Suppressor macrophage (primary cell): ENCODE data around the gene EXD2.
"Not testable (repeated sequence)": the region's sequence is repeated elsewhere in the genome, so short reads cannot be mapped to it uniquely, and the experiment has no call there.

ENCODE experiments used
- DNase-seq, 4 experiments: peaks; one replicate each; pipeline ENCODE4 v3.0.0-alpha.2; 2020 to 2022

EXD2 gene

DNA sequence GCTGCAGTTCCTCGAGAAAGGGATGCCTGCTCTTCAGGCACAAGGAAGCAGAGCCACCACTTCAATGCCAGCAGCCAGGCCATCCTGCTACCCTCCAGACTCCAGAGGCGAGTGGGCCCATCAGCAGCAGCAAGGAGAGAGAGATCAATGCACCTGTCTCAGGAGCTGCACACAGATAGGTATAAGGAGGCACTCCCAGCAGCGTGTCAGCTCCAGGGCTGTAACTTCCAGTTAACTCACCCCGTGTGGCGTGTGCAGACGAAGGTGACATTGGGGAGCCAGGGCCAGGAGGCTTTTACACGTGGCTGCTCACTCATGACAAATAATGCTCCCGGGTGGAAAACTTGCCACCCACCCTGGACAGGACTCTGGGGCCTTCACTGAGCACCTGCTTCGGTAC is 92.9 kb downstream of the EXD2 start:
- DNase-seq: no peak

DNA sequence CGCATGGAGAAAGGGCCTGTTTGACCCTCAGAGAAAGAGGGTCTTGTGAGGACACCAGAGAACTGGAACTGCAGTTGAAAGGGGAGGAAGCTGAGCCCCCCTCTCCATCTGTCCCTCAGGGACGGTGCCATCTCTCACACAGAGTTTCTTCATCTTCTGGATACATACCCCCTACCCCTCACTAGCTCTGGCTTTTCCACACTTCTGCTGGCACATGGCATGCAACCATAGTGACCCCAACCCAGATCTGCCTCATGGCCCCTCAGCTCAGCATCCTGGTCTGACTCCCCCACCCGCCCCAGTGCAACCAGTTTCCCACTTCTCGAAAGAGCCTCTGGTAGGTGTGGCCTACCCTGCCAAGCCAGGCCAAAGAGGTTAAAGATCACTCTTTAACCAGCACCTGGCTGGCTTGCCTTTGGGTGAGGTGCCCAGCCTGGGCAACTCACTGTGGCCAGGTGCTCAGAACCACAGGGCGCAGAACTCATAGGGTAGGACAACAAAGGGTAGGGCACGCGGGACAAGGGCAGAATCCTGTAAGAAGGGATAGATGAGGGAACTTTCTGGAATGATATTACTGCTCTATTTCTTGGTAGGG is 94.5 kb downstream of the EXD2 start:
- no peak for DNase-seq

DNA sequence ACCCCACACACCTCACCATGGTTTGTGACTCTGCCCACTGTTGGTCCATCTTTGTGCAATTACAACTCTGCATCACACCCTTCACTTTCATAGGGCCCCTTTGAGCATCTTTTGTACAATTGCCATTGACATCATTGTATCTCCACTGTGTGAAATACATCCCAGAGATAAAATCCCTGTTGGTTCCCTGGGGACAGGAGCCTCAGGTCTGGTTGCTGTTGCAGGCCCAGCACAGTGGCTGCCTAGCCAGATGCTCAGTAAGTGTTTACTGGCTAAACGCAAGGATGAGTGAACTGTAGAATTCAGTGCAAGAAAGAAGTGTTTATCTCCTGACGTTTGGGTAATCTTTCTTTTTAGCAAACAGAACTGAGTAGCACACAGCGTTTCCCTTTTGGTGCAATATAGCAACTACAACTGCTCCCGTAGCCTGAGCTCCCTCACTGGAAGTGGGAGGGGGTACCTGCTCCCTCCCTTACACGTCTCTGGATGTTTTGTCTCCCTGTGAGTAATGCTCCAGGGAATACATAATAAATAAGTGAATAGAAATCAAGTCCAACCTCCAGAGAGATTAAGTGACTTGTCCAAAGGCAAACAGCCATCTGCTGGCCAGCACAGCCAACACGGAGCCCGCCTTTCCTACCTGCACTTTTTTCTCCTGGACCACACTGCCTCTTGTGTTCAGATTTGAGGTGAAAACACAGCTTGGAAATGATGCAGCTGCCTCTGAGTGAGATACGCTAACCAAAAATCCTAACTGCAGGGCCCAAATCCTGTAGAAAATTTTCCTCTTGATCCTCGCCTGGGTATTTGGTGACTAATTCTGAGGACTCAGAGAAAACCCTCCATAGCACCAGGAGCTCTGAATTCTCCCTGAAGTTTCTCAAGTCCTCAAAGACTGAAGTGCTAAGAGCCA is 96.1 kb downstream of the EXD2 start:
- no peak for DNase-seq

DNA sequence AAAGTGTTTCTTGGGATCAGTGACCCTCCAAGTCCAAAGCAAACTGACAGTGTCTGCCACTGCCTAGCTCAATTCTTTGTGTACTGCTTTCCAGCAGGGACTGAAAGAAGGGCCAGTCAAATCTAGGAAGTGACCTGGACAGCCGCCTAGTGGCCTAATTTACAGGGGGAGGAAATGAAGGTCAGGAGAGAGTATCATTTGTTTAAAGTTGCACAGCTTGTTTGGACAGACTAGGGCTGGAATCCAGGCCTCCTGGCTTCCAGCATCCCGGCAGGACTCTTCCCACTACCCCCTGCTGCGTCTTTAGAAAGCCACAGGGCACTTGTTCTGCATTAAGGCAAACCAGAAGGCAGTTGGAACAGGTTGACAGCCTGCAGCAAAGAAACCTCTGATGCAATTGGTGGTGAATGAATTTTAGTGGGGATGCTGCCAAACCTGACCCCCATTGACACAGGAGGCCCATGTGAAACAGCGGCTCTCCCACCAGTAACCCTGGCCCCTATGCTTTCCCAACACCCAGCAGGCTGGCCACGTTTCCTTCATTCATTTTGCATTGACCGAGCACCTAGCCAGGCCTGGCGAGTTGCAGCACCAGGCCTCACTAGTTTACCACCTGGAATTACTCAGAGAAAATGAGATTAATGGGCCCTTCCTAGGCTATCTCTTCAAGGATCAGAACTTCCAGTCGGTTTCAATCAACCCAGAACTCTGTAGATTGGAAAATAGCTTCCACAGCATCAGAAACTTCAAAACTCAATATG is 96.9 kb downstream of the EXD2 start:
- peak in 3 of 4 experiments; percentile 17 to 33 (median 27) for DNase-seq

DNA sequence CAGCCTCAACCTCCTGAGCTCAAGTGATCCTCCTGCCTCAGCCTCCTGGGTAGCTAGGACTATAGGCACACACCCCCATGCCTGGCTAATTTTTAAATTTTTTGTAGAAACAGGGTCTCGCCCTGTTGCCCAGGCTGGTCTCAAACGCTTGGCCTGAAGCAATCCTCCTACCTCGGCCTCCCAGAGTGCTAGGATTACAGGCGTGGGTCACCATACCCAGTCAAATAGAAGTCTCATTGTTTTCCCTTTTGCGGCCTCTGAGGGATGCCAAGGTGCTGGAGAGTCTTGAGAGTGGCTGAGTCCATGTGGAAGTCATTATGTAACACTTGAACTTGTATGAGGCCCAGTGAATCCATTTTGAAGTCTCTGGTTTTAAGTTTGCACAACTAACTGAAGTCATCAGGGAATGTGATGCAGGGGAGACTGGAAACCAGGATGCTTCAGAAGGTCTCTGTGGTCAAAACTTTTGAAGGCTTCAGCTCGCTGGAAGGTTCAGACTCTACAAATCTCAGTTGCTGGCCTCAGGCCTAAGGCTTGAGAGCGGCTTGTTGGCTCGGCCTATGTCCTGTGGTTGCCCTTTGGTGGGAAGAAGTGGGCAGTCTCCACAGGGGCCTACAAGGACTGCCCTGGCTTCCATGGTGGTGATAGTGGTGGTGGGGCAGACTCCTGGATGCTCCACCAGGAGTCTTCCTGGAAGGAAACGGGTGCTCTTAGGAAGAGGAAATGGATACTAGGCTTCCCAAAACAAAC is 97.8 kb downstream of the EXD2 start:
- no peak for DNase-seq

DNA sequence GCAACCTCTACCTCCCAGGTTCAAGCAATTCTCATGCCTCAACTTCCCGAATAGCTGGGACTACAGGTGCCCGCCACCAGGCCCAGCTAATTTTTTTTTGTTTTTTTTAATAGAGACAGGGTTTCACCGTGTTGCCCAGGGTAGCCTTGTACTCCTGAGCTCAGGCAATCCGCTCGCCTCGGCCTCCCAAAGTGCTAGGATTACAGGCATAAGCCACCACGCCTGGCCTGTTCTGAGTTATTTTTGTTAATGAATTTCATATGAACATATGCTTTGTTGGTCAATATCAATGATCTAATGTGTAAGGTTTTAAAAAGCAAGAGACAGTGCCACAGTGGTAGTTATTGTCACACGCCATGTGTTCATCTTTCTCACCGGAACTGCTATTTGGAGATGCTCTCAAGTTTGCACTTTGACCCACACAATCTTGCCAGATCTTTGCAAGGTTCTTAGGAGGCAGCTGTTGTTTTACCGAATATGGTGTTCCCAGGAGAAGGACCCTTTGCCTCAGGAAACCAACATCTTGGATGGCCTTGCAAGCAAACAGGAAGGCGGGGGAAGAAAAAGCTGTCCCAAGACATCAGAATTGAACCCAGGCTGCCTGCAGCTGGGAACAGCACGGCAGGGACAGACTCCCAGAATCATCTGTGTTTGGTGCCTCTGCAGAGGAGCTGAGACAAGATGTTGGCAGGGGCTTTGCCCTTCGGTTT is 98.7 kb downstream of the EXD2 start:
- no peak for DNase-seq

DNA sequence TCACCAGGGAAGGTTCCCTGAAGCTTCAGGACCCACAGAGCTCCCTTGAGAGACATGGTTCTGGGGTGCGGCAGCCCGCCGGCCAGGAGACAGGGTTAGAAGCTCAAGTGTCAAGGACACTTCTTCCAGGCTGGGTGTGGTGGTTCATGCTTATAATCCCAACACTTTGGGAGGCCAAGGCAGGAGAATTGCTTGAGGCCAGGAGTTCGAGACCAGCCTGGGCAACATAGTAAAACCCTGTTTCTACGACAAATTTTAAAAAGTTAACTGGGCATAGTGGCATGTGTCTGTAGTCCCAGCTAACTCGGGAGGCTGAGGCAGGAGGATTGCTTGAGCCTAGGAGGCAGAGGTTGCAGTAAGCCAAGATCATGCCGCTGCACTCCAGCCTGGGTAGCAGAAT is 99.6 kb downstream of the EXD2 start:
- not testable (repeated sequence) for DNase-seq

DNA sequence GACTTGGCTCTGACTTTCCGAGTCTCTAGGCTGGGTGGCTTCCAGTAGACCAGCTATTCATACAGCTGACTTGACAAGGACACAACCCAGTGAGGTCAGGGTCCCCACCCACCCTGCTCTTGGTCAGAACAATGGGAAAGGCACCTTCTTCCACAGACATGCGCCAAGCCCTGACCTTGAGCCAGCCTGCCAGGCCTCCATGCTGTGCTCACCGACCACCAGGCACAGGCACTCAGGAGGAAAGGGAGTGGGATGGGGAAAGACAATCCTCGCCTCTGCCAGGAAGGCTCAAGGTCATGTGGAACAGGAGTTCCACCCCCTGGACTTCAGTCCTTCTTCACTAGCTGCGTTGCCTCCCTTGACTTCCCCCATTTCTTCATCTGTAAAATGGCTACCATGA is 100.1 kb downstream of the EXD2 start:
- no peak for DNase-seq

DNA sequence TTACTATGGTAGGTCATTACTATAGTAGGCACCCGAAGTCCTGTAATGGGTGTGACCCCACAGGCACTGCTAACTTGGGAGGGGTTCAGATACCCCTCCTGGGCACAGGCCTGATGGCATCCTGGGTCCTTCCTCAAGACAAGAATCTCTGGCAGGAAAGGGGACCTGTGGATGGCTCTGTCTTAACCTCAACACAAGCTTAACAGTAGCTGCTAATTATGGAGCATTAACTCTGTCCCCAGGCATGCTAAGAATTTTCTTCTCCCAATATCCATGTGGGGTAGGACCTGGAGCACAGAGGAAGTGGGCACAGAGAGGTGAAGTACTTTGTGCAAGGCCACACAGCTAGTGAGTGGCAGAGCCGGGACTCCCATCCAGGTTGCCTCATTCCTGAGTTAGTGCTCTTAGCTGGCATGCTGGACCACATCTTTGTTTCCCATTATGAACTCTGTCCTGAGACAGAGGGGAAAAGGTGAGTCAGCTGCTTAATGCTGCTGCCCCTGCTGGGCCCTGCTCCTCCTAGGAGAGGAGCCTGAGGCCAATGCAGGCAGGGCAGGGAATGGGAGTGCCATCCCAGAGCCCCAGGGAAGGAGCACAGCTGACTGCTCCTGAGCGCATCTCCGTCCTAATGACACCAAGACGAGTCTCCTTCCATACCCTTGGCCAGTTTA is 100.7 kb downstream of the EXD2 start:
- DNase-seq: no peak
